ENCODE results near the gene CCNG2.

DNA sequence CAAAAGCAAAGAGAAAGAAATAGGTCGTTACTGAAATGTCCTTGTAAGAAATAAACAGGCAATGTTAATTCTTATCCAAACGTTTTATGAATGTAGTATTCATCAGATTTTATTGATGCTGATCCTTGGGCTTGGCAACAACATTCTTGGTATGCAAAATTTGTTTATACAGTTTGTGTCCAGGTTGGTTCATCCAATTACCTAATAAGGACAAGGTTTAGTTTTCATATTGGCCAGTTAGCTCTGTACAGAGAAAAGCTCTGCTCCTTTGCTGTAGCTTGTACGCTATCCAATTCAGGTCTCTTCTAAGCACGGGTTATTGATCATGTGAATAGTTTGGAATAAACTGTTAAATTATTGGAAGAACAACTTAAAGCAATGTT, 14.4 kb upstream of the CCNG2 start:
- TF ChIP-seq, protein P1, sequence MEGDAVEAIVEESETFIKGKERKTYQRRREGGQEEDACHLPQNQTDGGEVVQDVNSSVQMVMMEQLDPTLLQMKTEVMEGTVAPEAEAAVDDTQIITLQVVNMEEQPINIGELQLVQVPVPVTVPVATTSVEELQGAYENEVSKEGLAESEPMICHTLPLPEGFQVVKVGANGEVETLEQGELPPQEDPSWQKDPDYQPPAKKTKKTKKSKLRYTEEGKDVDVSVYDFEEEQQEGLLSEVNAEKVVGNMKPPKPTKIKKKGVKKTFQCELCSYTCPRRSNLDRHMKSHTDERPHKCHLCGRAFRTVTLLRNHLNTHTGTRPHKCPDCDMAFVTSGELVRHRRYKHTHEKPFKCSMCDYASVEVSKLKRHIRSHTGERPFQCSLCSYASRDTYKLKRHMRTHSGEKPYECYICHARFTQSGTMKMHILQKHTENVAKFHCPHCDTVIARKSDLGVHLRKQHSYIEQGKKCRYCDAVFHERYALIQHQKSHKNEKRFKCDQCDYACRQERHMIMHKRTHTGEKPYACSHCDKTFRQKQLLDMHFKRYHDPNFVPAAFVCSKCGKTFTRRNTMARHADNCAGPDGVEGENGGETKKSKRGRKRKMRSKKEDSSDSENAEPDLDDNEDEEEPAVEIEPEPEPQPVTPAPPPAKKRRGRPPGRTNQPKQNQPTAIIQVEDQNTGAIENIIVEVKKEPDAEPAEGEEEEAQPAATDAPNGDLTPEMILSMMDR (IDR thresholded peaks at IDR 0.05) = no peak
- no peak for TF ChIP-seq POLR2A (IDR thresholded peaks at IDR 0.05)
